ENCODE measurements around the gene DEDD2.

DNA sequence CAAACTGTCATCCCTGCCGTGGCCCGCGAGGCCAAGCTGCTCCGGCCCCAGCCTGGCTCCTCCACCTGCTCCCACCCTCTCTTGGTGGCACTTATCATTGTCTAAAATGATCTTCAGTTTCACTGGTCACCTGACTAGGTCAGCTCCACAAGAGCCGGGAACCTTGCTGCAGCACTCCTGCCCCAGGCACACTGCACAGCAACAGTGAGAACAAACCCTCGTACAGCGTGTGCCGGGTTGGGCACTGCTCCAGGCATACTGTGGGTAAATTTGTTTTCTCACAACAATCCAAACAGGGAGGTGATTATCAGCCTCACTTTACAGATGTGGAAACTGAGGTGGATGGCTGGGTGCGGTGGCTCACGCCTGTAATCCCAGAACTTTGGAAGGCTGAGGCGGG, 8.9 kb downstream of the DEDD2 start:
- TF ChIP-seq, protein P1, sequence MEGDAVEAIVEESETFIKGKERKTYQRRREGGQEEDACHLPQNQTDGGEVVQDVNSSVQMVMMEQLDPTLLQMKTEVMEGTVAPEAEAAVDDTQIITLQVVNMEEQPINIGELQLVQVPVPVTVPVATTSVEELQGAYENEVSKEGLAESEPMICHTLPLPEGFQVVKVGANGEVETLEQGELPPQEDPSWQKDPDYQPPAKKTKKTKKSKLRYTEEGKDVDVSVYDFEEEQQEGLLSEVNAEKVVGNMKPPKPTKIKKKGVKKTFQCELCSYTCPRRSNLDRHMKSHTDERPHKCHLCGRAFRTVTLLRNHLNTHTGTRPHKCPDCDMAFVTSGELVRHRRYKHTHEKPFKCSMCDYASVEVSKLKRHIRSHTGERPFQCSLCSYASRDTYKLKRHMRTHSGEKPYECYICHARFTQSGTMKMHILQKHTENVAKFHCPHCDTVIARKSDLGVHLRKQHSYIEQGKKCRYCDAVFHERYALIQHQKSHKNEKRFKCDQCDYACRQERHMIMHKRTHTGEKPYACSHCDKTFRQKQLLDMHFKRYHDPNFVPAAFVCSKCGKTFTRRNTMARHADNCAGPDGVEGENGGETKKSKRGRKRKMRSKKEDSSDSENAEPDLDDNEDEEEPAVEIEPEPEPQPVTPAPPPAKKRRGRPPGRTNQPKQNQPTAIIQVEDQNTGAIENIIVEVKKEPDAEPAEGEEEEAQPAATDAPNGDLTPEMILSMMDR (IDR thresholded peaks at IDR 0.05; ENCODE audit: borderline replicate concordance, extremely low read depth, low read length, poor library complexity, severe bottlenecking) = no peak
- TF ChIP-seq EZH2 (IDR thresholded peaks at IDR 0.05; ENCODE audit: borderline replicate concordance, low read depth, low read length, severe bottlenecking) = no peak

All from DND-41 (cell line).